Activated CD8-positive, alpha-beta memory T cell treated with anti-CD3 and anti-CD28 coated beads, Interleukin-2, amount 50 U/mL, for 24 hours (primary cell): ENCODE results near the gene PTPN5.

Experiments used
- DNase-seq: peaks from one replicate; pipeline ENCODE4 v3.0.0-alpha.2; 2020; ENCODE audit errors: extremely low read depth

The PTPN5 gene

GRCh38 chr11:18773104-18773503 lies 18.5 kb downstream of the PTPN5 start:
- DNase-seq = no peak

GRCh38 chr11:18772211-18772610 lies 19.4 kb downstream of the PTPN5 start:
- no peak for DNase-seq

- DNase-seq = no peak
Measured at GRCh38 chr11:18771266-18772035, 20.1 kb downstream of the PTPN5 start.

- DNase-seq = no peak
Measured at GRCh38 chr11:18770479-18771125, 21.0 kb downstream of the PTPN5 start.

- no peak for DNase-seq
Measured at GRCh38 chr11:18769802-18770456, 21.7 kb downstream of the PTPN5 start.

GRCh38 chr11:18768978-18769377 lies 22.6 kb downstream of the PTPN5 start:
- DNase-seq = no peak

GRCh38 chr11:18768472-18768901 lies 23.1 kb downstream of the PTPN5 start:
- no peak for DNase-seq

GRCh38 chr11:18766015-18766414 lies 25.6 kb downstream of the PTPN5 start:
- no peak for DNase-seq

GRCh38 chr11:18765554-18765953 lies 26.0 kb downstream of the PTPN5 start:
- no peak for DNase-seq

- no peak for DNase-seq
Measured at GRCh38 chr11:18761741-18762140, 29.9 kb downstream of the PTPN5 start.

GRCh38 chr11:18761144-18761543 lies 30.5 kb downstream of the PTPN5 start:
- no peak for DNase-seq

- no peak for DNase-seq
Measured at GRCh38 chr11:18757811-18758210, 33.8 kb downstream of the PTPN5 start.

- DNase-seq = no peak
Measured at GRCh38 chr11:18756889-18757288, 34.7 kb downstream of the PTPN5 start.

GRCh38 chr11:18754308-18754707 lies 37.3 kb downstream of the PTPN5 start:
- DNase-seq = no peak

- no peak for DNase-seq
Measured at GRCh38 chr11:18752502-18752901, 39.1 kb downstream of the PTPN5 start.

- no peak for DNase-seq
Measured at GRCh38 chr11:18750944-18751343, 40.7 kb downstream of the PTPN5 start.

- no peak for DNase-seq
Measured at GRCh38 chr11:18749681-18750319, 41.8 kb downstream of the PTPN5 start.

- DNase-seq = no peak
Measured at GRCh38 chr11:18748766-18749365, 42.7 kb downstream of the PTPN5 start.

GRCh38 chr11:18745251-18745650 lies 46.3 kb downstream of the PTPN5 start:
- no peak for DNase-seq

GRCh38 chr11:18743900-18744514 lies 47.6 kb downstream of the PTPN5 start:
- no peak for DNase-seq

GRCh38 chr11:18743365-18743764 lies 48.2 kb downstream of the PTPN5 start:
- DNase-seq = no peak

GRCh38 chr11:18741783-18742182 lies 49.8 kb downstream of the PTPN5 start:
- DNase-seq = no peak
